HepG2 (cell line): ENCODE measurements around the gene GFOD1. TPM values are rescaled to one million over a fixed set of nuclear protein-coding genes. Genes with fewer than 3 reads are reported as not detected.

Experiments used
- ATAC-seq: fragments of 200-7000 bp; cut with Tn5 transposase; 3 replicates; pipeline ENCODE4 v1.9.1; 2020; ENCODE audit warnings: mild to moderate bottlenecking, moderate library complexity
- BruUV-seq: library from RNA; stranded (reverse); fragments of 400-500 nt; replicated peaks from 2 replicates; lab custom pipeline; 2021; lab: Mats Ljungman, UMichigan
- CTCF ChIA-PET: fragments of 300-600 bp; formaldehyde crosslinking; extraction: SDS; loops from one replicate; lab custom pipeline; 2021; ENCODE audit warnings: low total read pairs, inconsistent platforms, low intra/inter-chr PET ratio; lab: Yijun Ruan, JAX
- POLR2A ChIA-PET: fragments of 350-600 bp; sonication (Branson Sonifier 250); formaldehyde crosslinking; loops from one replicate; lab custom pipeline; 2020; ENCODE audit warnings: antibody characterized with exemption, inconsistent platforms; lab: Yijun Ruan, JAX
- DNase-seq: peaks from one replicate; pipeline ENCODE4 v3.0.0-alpha.2; 2015; ENCODE audit warnings: low spot score
- FAIRE-seq: peaks from 3 replicates; lab custom pipeline; 2011; peaks lifted over from hg19 to GRCh38; lab: Jason Lieb, UNC
- H2AFZ ChIP-seq: one replicate; pipeline ENCODE4 v1.6.1; 2011; ENCODE audit warnings: low read length, inconsistent platforms
- H3K27ac ChIP-seq: fragments of 300-600 bp; 3 replicates; pipeline ENCODE4 v1.8.0; 2011; ENCODE audit warnings: mixed run types, mild to moderate bottlenecking, mixed read lengths, low read length, inconsistent platforms; ENCODE audit not compliant: insufficient read depth; ENCODE audit errors: extremely low read length
- H3K27me3 ChIP-seq, 2 experiments: fragments of 200-600 bp in 1 of 2; 2 replicates in 1 of 2; 3 replicates in 1 of 2; pipeline versions ENCODE4 v1.6.0 to v1.8.0; 2011; ENCODE audit warnings: low read length in 2 of 2, mild to moderate bottlenecking in 2 of 2, moderate library complexity in 2 of 2, inconsistent platforms in 1 of 2; ENCODE audit not compliant: insufficient read depth in 2 of 2, control insufficient read depth in 1 of 2
- H3K36me3 ChIP-seq, 2 experiments: fragments of 200-600 bp in 1 of 2; replicated peaks in 1 of 2; 2 replicates in 1 of 2; 3 replicates in 1 of 2; pipeline versions ENCODE4 v1.5.1 to v1.8.0; 2011; ENCODE audit warnings: low read length in 2 of 2, inconsistent platforms in 1 of 2; ENCODE audit not compliant: insufficient read depth in 2 of 2, control insufficient read depth in 1 of 2
- H3K4me1 ChIP-seq: 2 replicates; pipeline ENCODE4 v1.5.1; 2012; ENCODE audit warnings: low read length, inconsistent platforms; ENCODE audit not compliant: insufficient read depth
- H3K4me2 ChIP-seq: 2 replicates; pipeline ENCODE4 v1.6.0; 2011; ENCODE audit warnings: low read depth, low read length, inconsistent platforms
- H3K4me3 ChIP-seq, 3 experiments: fragments of 200-600 bp in 1 of 3; sonication (generic), shearing (Covaris generic) in 1 of 3; replicated peaks in 1 of 3; 2 replicates each; pipeline ENCODE4 v1.5.1; 2011 to 2016; ENCODE audit warnings: low read length in 3 of 3, inconsistent platforms in 2 of 3, low read depth in 2 of 3, mild to moderate bottlenecking in 2 of 3, control low read depth in 1 of 3, mixed read lengths in 1 of 3; ENCODE audit not compliant: insufficient read depth in 1 of 3
- H3K79me2 ChIP-seq: one replicate; pipeline ENCODE4 v1.6.1; 2011; ENCODE audit warnings: low read length, inconsistent platforms; ENCODE audit not compliant: insufficient read depth
- H3K9ac ChIP-seq: 2 replicates; pipeline ENCODE4 v1.6.0; 2011; ENCODE audit warnings: mild to moderate bottlenecking, low read depth, low read length, inconsistent platforms; ENCODE audit not compliant: insufficient read depth
- H3K9me3 ChIP-seq: 2 replicates; pipeline ENCODE4 v1.5.1; 2012; ENCODE audit warnings: mild to moderate bottlenecking, low read length
- H4K20me1 ChIP-seq: 2 replicates; pipeline ENCODE4 v1.6.0; 2011; ENCODE audit warnings: inconsistent platforms, mild to moderate bottlenecking, low read length, moderate library complexity; ENCODE audit not compliant: insufficient read depth
- CBX1 ChIP-seq: IDR thresholded peaks from one replicate; pipeline ENCODE4 v1.6.1; 2016; ENCODE audit warnings: antibody characterized with exemption, low read depth
- E2F2 ChIP-seq: sonication (generic); formaldehyde crosslinking; IDR thresholded peaks from 2 replicates; pipeline ENCODE4 v1.4.0; 2020; ENCODE audit warnings: missing genetic modification reagents, borderline replicate concordance
- ELF3 ChIP-seq: IDR thresholded peaks from 2 replicates; pipeline ENCODE4 v1.6.1; 2016; ENCODE audit warnings: missing genetic modification reagents, missing compliant biosample characterization
- NCOA1 ChIP-seq: sonication (generic); formaldehyde crosslinking; IDR thresholded peaks from 2 replicates; pipeline ENCODE4 v1.9.0; 2021; ENCODE audit warnings: missing genetic modification reagents
- RBM39 ChIP-seq: fragments of 200-400 bp; formaldehyde crosslinking; IDR thresholded peaks from one replicate; pipeline ENCODE4 v1.6.1; 2018; ENCODE audit warnings: antibody characterized with exemption, mild to moderate bottlenecking, low read depth, low read length; ENCODE audit not compliant: poor library complexity, severe bottlenecking
- SATB2 ChIP-seq: sonication (generic); formaldehyde crosslinking; IDR thresholded peaks from 2 replicates; pipeline ENCODE4 v1.5.0; 2020; ENCODE audit warnings: missing genetic modification reagents
- YEATS4 ChIP-seq: sonication (generic); formaldehyde crosslinking; IDR thresholded peaks from 2 replicates; pipeline ENCODE4 v1.4.0; 2020; ENCODE audit warnings: missing genetic modification reagents, borderline replicate concordance
- ZBTB4 ChIP-seq: sonication (generic); formaldehyde crosslinking; IDR thresholded peaks from 2 replicates; pipeline ENCODE4 v1.4.0; 2020; ENCODE audit warnings: missing genetic modification reagents, mild to moderate bottlenecking, borderline replicate concordance
- ZMYM4 ChIP-seq: sonication (generic); formaldehyde crosslinking; IDR thresholded peaks from 2 replicates; pipeline ENCODE4 v1.8.1; 2023; ENCODE audit warnings: mild to moderate bottlenecking, missing genetic modification reagents
- ZNF263 ChIP-seq: sonication (generic); formaldehyde crosslinking; IDR thresholded peaks from 2 replicates; pipeline ENCODE4 v1.4.0; 2020; ENCODE audit warnings: missing genetic modification reagents
- WGBS: methylation state at CpG from one replicate; pipeline ENCODE4 v1.1.6; 2017; ENCODE audit warnings: low lambda C conversion rate; 5-methylcytosine and 5-hydroxymethylcytosine counted together
- in situ Hi-C: cut with HindIII; loops from 2 replicates; pipeline ENCODE4 v1.10.0; 2017; ENCODE audit warnings: low pct_unique_long_range_greater_than_20kb; ENCODE audit not compliant: extremely low pct_ligation_motif_present
- intact Hi-C: fragments of 100-400 bp; cut with micrococcal nuclease; formaldehyde crosslinking; loops from one replicate; pipeline ENCODE4 v1.10.0; 2022; ENCODE audit not compliant: unreplicated experiment
- polyA plus RNA-seq, 8 experiments: library from polyadenylated mRNA; depleted of rRNA in 3 of 8; stranded (reverse) in 7 of 8; unstranded in 1 of 8; fragments of >200 nt; fragmentation: Illumina TruSeq in 4 of 8; extraction: Trizol in 4 of 8; gene quantifications; 2 replicates each; pipeline versions ENCODE4 v1.2.1 to v1.2.3, GENCODE V29; 2011 to 2016; ENCODE audit warnings: low read depth in 4 of 8, missing spikeins in 1 of 8, mixed read lengths in 1 of 8; ENCODE audit not compliant: insufficient read depth in 1 of 8
- total RNA-seq, 5 experiments: library from RNA; depleted of rRNA; stranded (reverse); fragments of >200 nt; fragmentation: Illumina TruSeq; extraction: Trizol; gene quantifications; 2 replicates each; pipeline ENCODE4 v1.2.3, GENCODE V29; 2016; ENCODE audit warnings: low read depth in 1 of 5
- TF ChIP-seq, protein P1 (sequence below): sonication (generic); formaldehyde crosslinking; IDR thresholded peaks from 2 replicates; pipeline ENCODE4 v1.4.0; 2020; ENCODE audit warnings: missing genetic modification reagents

Gene GFOD1
- total and polyA plus RNA-seq, 2 of the 13 experiments (the other 11 are each of a cell fraction or from before 2014, with no cell fraction given), result 1.9 to 6.4 TPM

DNA sequence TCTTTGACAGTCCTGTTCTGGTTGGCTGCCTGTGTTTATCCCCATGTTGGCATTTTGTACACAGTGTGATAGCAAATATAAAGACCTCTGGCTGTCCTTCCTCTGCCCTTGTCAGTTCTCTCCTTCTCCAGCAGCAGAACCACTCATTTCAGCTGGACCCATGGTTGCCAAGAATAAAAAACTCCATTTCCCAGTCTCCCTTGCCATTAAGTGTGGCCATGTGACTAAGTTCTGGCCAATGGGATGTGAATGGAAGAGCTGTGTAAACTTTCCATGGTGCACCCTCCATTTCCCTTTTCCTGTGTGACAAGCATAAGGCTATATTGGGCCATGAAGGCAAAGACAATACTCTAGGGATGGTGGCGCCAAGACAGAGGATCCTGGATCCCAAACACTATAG lies 80.6 kb downstream of the GFOD1 start (continued):
- TF ChIP-seq ELF3 (0 out of 2 replicates have a peak, but pooled peaks have one; percentile 29), YEATS4 (CRISPR knock-in tag) (no peak), SATB2 (CRISPR knock-in tag) (no peak), E2F2 (CRISPR knock-in tag) (no peak)
- TF ChIP-seq, protein P1, sequence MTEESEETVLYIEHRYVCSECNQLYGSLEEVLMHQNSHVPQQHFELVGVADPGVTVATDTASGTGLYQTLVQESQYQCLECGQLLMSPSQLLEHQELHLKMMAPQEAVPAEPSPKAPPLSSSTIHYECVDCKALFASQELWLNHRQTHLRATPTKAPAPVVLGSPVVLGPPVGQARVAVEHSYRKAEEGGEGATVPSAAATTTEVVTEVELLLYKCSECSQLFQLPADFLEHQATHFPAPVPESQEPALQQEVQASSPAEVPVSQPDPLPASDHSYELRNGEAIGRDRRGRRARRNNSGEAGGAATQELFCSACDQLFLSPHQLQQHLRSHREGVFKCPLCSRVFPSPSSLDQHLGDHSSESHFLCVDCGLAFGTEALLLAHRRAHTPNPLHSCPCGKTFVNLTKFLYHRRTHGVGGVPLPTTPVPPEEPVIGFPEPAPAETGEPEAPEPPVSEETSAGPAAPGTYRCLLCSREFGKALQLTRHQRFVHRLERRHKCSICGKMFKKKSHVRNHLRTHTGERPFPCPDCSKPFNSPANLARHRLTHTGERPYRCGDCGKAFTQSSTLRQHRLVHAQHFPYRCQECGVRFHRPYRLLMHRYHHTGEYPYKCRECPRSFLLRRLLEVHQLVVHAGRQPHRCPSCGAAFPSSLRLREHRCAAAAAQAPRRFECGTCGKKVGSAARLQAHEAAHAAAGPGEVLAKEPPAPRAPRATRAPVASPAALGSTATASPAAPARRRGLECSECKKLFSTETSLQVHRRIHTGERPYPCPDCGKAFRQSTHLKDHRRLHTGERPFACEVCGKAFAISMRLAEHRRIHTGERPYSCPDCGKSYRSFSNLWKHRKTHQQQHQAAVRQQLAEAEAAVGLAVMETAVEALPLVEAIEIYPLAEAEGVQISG (CRISPR knock-in tag), result 0 out of 2 replicates have a peak, but pooled peaks have one; percentile 30

GRCh38 chr6:13405961-13406477 lies 81.4 kb downstream of the GFOD1 start:
- Histone ChIP-seq H3K36me3 (no peaks in the 10 kb centered on the region), H3K79me2 (no peaks in the 10 kb centered on the region), H3K4me3 (peak overlapping the region in 2 of 3 experiments; percentile 6 to 39; a peak in 3 of 6 replicates), H3K9ac (0 out of 2 replicates have a peak overlapping the region, but pooled peaks have one; percentile 39), H4K20me1 (no peaks in the 10 kb centered on the region), H3K4me2 (peak overlapping the region; percentile 66), H3K9me3 (no peaks in the 10 kb centered on the region), H3K27ac (peak overlapping the region; percentile 78), H3K4me1 (peaks cover 55% of the 10 kb centered on the region), H2AFZ (peak overlapping the region; percentile 56), H3K27me3 (no peaks in the 10 kb centered on the region)
- in situ Hi-C loops (no loop called here), intact Hi-C loops (loop anchor here (2.0 kb wide), 2 partner anchors 69 to 199 kb away; no protein-coding TSS in a partner anchor)
- CTCF ChIA-PET, result no interaction called here
- DNase-seq (peak; percentile 52), ATAC-seq (peak; percentile 17; the same call in 1 of the 3 replicates), FAIRE-seq (no peak)
- BruUV-seq, result no TSS peak
- 51% methylated on average over 10 of the region's 10 CpGs for WGBS
- POLR2A ChIA-PET, result interaction anchor here (0.6 to 3.1 kb wide), 2 partner anchors 77 to 168 kb away, joined by 3 to 26 read pairs; partner anchors contain the start of genes SIRT5 and TBC1D7
- TF ChIP-seq ZBTB4 (CRISPR knock-in tag) (peak; percentile 47; the same call in 1 of the 2 replicates), ZMYM4 (CRISPR knock-in tag) (0 out of 2 replicates have a peak, but pooled peaks have one; percentile 28), ZNF263 (CRISPR knock-in tag) (peak; percentile 73), RBM39 (no peak), CBX1 (no peak), NCOA1 (CRISPR knock-in tag) (0 out of 2 replicates have a peak, but pooled peaks have one; percentile 38)
